GM21717 (cell line): ENCODE measurements around the gene GPR61.

Experiments used
- ATAC-seq: cut with Tn5 transposase; IDR thresholded peaks from one replicate; pipeline ENCODE4 v1.9.1; 2021; ENCODE audit warnings: mild to moderate bottlenecking, moderate library complexity; ENCODE audit not compliant: unreplicated experiment

GPR61 gene

GRCh38 chr1:109566982-109567381, 27.3 kb downstream of the GPR61 start:
- no peak for ATAC-seq

- no peak for ATAC-seq
Measured at GRCh38 chr1:109567877-109568672, 28.4 kb downstream of the GPR61 start.

- ATAC-seq, result no peak
Measured at GRCh38 chr1:109569323-109569722, 29.7 kb downstream of the GPR61 start.

DNA sequence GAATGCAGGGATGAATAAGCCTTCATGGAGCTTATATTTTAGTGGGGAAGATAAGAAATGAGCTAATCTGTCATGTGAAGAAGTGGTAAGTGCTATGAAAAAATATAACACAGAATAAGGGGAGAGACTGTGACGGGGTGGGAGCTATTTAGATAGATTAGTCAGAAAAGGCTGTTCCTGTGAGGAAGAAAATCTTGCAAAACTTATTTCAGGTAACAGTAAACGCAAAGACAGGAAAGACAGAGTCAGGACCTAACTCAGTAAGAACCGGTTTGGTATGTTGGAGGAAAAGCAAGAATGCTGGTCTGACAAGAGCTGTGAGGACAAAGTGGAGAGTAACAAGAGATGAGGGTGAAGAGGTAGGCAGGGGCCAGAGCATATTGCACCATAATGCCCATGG, 30.7 kb downstream of the GPR61 start:
- no peak for ATAC-seq

GRCh38 chr1:109573785-109574184, 34.1 kb downstream of the GPR61 start:
- no peak for ATAC-seq

DNA sequence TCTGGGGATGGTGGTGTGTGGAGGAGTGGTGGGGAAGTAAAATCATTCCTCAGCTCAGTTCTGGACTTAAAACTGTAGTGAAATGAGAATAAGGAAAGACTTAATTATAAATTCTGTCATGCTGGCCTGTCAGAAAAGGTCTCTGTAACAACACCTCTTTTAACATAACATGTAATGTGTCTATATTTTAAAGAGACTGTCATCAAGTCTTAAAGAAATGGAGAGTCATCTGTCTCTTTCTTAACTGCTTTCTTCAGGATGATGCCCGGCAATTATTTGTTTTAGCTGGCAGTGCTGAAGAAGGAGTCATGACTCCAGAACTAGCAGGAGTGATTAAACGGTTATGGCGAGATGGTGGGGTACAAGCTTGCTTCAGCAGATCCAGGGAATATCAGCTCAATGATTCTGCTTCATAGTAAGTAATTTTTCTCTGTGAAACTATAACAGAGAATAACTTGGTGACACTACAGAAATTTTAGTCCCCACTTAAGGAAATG, 39.3 kb downstream of the GPR61 start:
- no peak for ATAC-seq

- ATAC-seq, result no peak
Measured at GRCh38 chr1:109579491-109579890, 39.8 kb downstream of the GPR61 start.

GRCh38 chr1:109582021-109582420, 42.3 kb downstream of the GPR61 start:
- no peak for ATAC-seq

- no peak for ATAC-seq
Measured at GRCh38 chr1:109584766-109585165, 45.1 kb downstream of the GPR61 start.

GRCh38 chr1:109586055-109586454, 46.4 kb downstream of the GPR61 start:
- ATAC-seq, result no peak

DNA sequence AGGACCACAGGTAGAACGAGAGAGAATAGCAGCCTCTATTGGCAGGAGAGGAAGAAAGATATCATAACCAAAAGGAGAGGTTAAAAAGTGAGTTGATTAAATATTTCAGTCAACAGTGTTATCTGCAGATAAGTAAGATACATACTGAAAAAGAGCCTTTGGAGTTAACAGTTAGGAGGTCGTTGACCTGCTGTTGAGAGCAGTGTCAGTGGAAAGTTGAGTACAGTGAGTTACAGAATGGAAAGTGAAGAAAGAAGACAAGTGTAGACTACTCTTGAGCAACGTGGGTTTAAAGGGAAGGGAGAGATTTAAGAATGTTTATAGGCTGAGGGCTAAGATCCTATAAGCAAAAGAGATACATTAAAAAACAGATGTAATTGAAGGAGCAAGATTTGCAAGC, 49.5 kb downstream of the GPR61 start:
- no peak for ATAC-seq

- ATAC-seq, result no peak
Measured at GRCh38 chr1:109589679-109590078, 50.0 kb downstream of the GPR61 start.

GRCh38 chr1:109592916-109593315, 53.2 kb downstream of the GPR61 start:
- ATAC-seq, result no peak

- no peak for ATAC-seq
Measured at GRCh38 chr1:109595531-109595930, 55.9 kb downstream of the GPR61 start.
